Loucy (cell line): ENCODE measurements around the gene HCN2.

ENCODE experiments used
- CTCF ChIP-seq: fragments of 200-600 bp; sonication (generic); conservative IDR thresholded peaks from 2 replicates; pipeline ENCODE4 v1.5.1; 2014; ENCODE audit warnings: mild to moderate bottlenecking, antibody characterized with exemption, low read length
- EZH2phosphoT487 ChIP-seq: fragments of 200-600 bp; IDR thresholded peaks from 2 replicates; pipeline ENCODE4 v1.6.1; 2018; ENCODE audit warnings: antibody characterized with exemption, mild to moderate bottlenecking, moderate library complexity, borderline replicate concordance

- TF ChIP-seq EZH2phosphoT487 (no peak), CTCF (no peak)
Measured at GRCh38 chr19:570251-570686, 19.4 kb upstream of the HCN2 start.
